Common myeloid progenitor, CD34-positive (primary cell): ENCODE data around the gene SYK. TPM values are rescaled to one million over a fixed set of nuclear protein-coding genes. Genes with fewer than 3 reads are reported as not detected.
"Not testable (repeated sequence)": the region's sequence is repeated elsewhere in the genome, so short reads cannot be mapped to it uniquely, and the experiment has no call there.

Experiments
- CTCF ChIA-PET: fragments of 350-600 bp; sonication (Branson Sonifier 250); formaldehyde crosslinking; loops from one replicate; lab custom pipeline; 2021; ENCODE audit warnings: antibody characterized with exemption; lab: Charles Lee
- POLR2A ChIA-PET: fragments of 350-600 bp; sonication (Branson Sonifier 250); formaldehyde crosslinking; loops from one replicate; lab custom pipeline; 2021; ENCODE audit warnings: antibody characterized with exemption; lab: Charles Lee
- DNase-seq, 3 donors: peaks; one replicate each; pipeline versions ENCODE4 v3.0.0 to v3.0.0-alpha.2; 2013
- H3K27ac ChIP-seq, 2 experiments: 1 replicate in 1 of 2; 2 replicates in 1 of 2; pipeline ENCODE4 v1.7.0; 2013; ENCODE audit warnings: inconsistent platforms in 2 of 2, low read length in 2 of 2, mild to moderate bottlenecking in 2 of 2, low read depth in 1 of 2, moderate library complexity in 1 of 2; ENCODE audit not compliant: severe bottlenecking in 2 of 2, insufficient read depth in 1 of 2, poor library complexity in 1 of 2
- H3K27me3 ChIP-seq, 5 experiments: replicated peaks in 2 of 5; 1 replicate in 3 of 5; 2 replicates in 2 of 5; pipeline versions ENCODE4 v1.6.1 to v1.7.0; 2013; ENCODE audit warnings: low read length in 4 of 5, mild to moderate bottlenecking in 2 of 5, moderate library complexity in 2 of 5, inconsistent platforms in 1 of 5; ENCODE audit not compliant: insufficient read depth in 5 of 5, control insufficient read depth in 4 of 5
- H3K36me3 ChIP-seq, 4 experiments: 1 replicate in 2 of 4; 2 replicates in 2 of 4; pipeline versions ENCODE4 v1.6.1 to v1.7.0; 2013; ENCODE audit warnings: low read length in 3 of 4, control low read depth in 1 of 4, mild to moderate bottlenecking in 1 of 4; ENCODE audit not compliant: control insufficient read depth in 4 of 4, insufficient read depth in 4 of 4
- H3K4me1 ChIP-seq, 4 experiments: 1 replicate in 3 of 4; 2 replicates in 1 of 4; pipeline versions ENCODE4 v1.6.1 to v1.7.1; 2013; ENCODE audit warnings: low read length in 3 of 4, mild to moderate bottlenecking in 3 of 4, control low read depth in 1 of 4, inconsistent platforms in 1 of 4, moderate library complexity in 1 of 4; ENCODE audit not compliant: control insufficient read depth in 4 of 4, insufficient read depth in 4 of 4; ENCODE audit errors: control extremely low read depth in 1 of 4
- H3K4me3 ChIP-seq, 7 experiments: 1 replicate in 4 of 7; 2 replicates in 3 of 7; pipeline versions ENCODE4 v1.5.1 to v1.7.0; 2013; ENCODE audit warnings: mild to moderate bottlenecking in 7 of 7, low read length in 6 of 7, moderate library complexity in 6 of 7, inconsistent platforms in 2 of 7, low read depth in 2 of 7, control low read depth in 1 of 7; ENCODE audit not compliant: insufficient read depth in 4 of 7, control insufficient read depth in 1 of 7; ENCODE audit errors: extremely low read depth in 1 of 7
- H3K9me3 ChIP-seq, 5 experiments: 1 replicate in 4 of 5; 2 replicates in 1 of 5; pipeline versions ENCODE4 v1.6.1 to v1.7.1; 2013; ENCODE audit warnings: low read length in 4 of 5, mild to moderate bottlenecking in 2 of 5, inconsistent platforms in 1 of 5, low read depth in 1 of 5, moderate library complexity in 1 of 5; ENCODE audit not compliant: control insufficient read depth in 4 of 5, insufficient read depth in 2 of 5; ENCODE audit errors: control extremely low read depth in 1 of 5
- WGBS: methylation state at CpG from one replicate; pipeline ENCODE4 v1.1.5; 2013; ENCODE audit not compliant: insufficient coverage; 5-methylcytosine and 5-hydroxymethylcytosine counted together
- polyA plus RNA-seq: library from polyadenylated mRNA; unstranded; fragments of 120-200 nt; gene quantifications from one replicate; pipeline ENCODE4 v1.2.1, GENCODE V29; 2013

SYK gene
- polyA plus RNA-seq, result 73.6 TPM

DNA sequence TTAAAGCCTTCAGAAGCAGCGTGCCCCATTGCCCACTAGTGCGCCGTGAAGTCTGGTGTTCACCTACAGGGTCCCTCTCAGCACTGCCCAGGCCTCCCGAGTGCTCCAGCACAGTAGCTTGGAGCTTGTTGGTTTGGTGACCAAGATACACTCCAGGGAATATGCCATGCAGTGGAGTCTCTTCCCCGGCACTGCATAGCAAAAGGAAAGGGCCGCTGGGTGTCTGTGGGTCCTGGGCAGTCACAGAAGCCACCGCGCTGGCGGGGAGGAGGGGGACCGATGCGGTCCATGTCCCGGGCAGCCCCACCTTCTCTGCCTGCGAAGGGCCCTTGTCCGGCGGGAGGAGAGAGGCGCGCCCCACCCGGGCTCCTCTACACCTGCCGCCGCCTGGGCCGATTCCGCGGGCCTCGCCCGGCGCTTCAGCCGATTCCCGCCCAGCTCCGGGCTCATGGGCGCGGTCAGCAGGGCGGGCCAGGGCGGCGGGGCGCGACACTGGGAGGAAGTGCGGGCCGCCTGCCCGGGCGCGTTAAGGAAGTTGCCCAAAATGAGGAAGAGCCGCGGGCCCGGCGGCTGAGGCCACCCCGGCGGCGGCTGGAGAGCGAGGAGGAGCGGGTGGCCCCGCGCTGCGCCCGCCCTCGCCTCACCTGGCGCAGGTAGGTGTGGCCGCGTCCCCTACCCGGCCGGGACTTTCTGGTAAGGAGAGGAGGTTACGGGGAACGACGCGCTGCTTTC lies at the start of gene SYK:
Gene SYK, plus strand, starts transcription at position 579 of the 732 bp plus-strand sequence. CDS start 42,080 bp downstream, outside the sequence.
- Histone ChIP-seq H3K27ac (peak within 1 kb of the TSS; percentile 88 to 94), H3K4me1 (peaks cover 36 to 62% (median 48%) of the 10 kb centered on the region in 4 experiments), H3K9me3 (no peaks in the 10 kb centered on the region), H3K27me3 (no peaks in the 10 kb centered on the region), H3K4me3 (peak within 1 kb of the TSS; percentile 64 to 97 (median 91)), H3K36me3 (no peaks in the 10 kb centered on the region)
- WGBS, result under 1% methylated on average over 56 of the region's 64 CpGs
- ChIA-PET CTCF (interaction anchor here (1.0 to 3.3 kb wide), 9 partner anchors 9 to 36 kb away, joined by 3 to 12 read pairs (median 5); no protein-coding TSS in a partner anchor), POLR2A (interaction anchor here (0.5 to 1.4 kb wide), 5 partner anchors 14 to 38 kb away, joined by 3 to 6 read pairs (median 3); no protein-coding TSS in a partner anchor)
- DNase-seq, result peak; percentile 77 to 92 (median 79)

DNA sequence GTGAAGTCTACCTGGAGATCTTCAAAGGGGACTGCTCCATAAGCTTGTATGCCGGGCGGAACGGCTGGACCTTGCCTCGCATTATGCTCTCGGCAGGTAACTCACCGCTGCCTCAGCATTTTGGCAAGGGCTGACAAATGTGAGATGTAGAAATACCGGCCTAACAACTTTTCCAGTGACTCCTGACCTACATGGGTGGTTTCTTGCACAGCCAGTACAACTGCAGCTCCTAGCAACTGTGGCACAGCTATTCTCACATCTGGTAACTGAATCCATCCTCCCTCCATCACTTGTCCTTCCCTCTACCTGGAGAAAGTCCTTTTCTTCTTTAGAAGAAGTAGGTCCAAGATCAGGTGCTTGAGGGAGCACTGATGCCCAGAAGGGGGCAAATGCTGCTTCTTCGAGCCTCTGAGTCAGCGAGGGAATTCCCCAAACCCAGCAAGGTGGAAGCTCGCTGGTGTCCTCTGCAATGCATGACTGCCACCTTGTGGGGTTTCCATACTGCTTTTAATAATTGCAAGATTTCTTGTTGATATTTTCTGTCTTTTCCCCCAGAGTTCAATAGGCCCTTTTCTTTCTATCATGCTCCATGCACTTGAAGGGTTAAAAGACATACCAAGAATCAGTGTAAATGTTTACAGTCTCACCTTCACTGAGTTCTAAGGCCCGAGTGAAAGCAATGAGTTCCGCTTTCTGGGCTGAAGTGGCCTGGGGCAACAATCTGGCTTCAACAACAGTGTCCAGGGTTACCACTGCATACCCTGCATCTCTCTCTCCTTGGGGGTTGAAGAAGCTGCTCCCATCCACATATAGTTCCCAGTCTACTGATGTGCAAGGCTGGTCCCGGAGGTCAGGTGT lies 45.9 kb upstream of the SYK start:
- H3K4me1 ChIP-seq, H3K4me3 ChIP-seq, H3K36me3 ChIP-seq, H3K27ac ChIP-seq, H3K27me3 ChIP-seq, POLR2A ChIA-PET, H3K9me3 ChIP-seq: not testable (repeated sequence)
- 82% methylated on average over 11 of the region's 13 CpGs for WGBS
- DNase-seq, result peak; percentile 81 to 90 (median 88)
- CTCF ChIA-PET, result interaction anchor here (0.6 to 2.7 kb wide), 7 partner anchors 11 to 617 kb away, joined by 3 to 8 read pairs (median 4); no protein-coding TSS in a partner anchor

DNA sequence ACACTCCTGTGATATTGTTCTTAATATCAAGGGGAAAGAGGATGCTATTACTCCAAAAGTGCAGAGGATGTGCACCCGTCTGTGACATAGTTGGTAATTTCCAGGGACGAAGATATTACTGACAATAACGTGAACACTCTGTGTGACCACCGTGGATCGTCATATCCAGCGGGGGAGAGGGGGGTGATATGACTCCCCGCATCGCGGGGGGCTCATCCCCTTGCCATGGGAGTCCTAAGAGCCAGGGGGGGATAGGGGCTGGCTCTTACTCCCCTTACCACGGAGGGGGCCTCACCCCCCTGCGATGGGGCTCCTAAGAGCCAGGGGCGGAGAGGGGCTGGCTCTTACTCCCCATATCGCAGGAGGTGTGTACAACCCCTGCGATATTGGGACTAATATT lies 41.0 kb upstream of the SYK start:
- H3K4me3 ChIP-seq, POLR2A ChIA-PET, H3K9me3 ChIP-seq, H3K4me1 ChIP-seq, H3K36me3 ChIP-seq, H3K27ac ChIP-seq, CTCF ChIA-PET, H3K27me3 ChIP-seq: not testable (repeated sequence)
- WGBS, result 76% methylated on average over 9 of the region's 14 CpGs
- DNase-seq, result peak in 2 of 3 donors; percentile 7 to 26

DNA sequence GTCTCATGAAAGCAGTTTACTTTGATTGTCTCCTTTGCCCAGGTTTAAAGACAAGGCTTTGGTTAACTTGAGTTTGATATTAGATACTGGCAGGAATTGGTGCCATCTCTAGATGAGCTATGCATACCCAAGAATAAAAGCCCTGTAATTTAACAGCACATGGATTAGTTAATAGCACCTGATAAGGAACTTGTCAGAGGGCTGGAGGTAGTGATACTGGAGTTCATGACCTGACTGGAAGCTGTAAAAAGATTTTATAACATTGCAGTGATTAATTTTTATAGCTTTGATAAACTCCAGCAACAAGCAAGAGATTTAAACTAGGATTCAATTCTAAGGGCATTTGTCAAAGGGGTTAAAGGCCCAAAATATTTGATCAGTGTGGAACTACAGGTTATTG lies 34.9 kb upstream of the SYK start:
- no peaks in the 10 kb centered on the region for H3K27me3 ChIP-seq
- no peak overlapping the region for H3K4me3 ChIP-seq
- DNase-seq, result no peak
- CTCF ChIA-PET, result interaction anchor here (0.6 to 1.2 kb wide), 5 partner anchors 9 to 104 kb away, joined by 3 to 4 read pairs (median 3); no protein-coding TSS in a partner anchor
- H3K36me3 ChIP-seq, result no peaks in the 10 kb centered on the region
- POLR2A ChIA-PET, result no interaction called here
- H3K27ac ChIP-seq, result no peak overlapping the region
- peaks cover 0 to 9% (median 5%) of the 10 kb centered on the region in 5 experiments for H3K9me3 ChIP-seq
- peaks cover 0 to 11% (median 7%) of the 10 kb centered on the region in 4 experiments for H3K4me1 ChIP-seq

DNA sequence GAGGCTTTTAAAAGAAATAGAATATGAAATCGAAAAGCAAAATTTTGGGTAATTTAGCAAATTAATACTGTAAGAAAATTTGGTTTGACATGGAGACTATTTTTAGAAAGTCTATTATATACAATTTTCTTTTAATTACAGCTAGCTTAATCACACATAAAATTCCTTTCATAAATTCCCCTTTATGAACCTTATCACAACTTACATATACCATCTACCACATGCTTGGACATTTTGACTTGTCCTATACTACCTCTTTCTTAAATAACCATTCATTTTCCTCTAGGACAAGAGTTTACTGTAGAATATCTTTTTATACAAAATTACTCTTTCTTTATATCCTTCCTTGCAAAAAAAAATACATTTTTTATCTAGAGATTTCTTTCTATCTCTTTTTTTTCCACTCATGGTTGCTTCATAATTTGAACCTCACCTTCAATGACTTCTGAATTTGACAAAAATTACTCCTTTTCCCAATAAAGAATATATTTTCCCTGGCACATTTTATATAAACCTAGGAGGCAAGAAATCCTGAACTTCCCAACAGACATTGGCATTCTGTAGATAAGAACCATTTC lies 34.0 kb upstream of the SYK start:
- Histone ChIP-seq H3K9me3 (peaks cover 0 to 9% (median 5%) of the 10 kb centered on the region in 5 experiments), H3K4me3 (no peak overlapping the region), H3K27me3 (no peaks in the 10 kb centered on the region), H3K36me3 (no peaks in the 10 kb centered on the region), H3K27ac (no peak overlapping the region), H3K4me1 (peaks cover 0 to 15% (median 7%) of the 10 kb centered on the region in 4 experiments)
- CTCF ChIA-PET, result interaction anchor here (1.1 kb wide), 2 partner anchors 13 to 103 kb away, joined by 3 read pairs; no protein-coding TSS in a partner anchor
- POLR2A ChIA-PET, result no interaction called here
- WGBS, result no CpG with 5 or more reads among the region's 1 CpG
- no peak for DNase-seq

DNA sequence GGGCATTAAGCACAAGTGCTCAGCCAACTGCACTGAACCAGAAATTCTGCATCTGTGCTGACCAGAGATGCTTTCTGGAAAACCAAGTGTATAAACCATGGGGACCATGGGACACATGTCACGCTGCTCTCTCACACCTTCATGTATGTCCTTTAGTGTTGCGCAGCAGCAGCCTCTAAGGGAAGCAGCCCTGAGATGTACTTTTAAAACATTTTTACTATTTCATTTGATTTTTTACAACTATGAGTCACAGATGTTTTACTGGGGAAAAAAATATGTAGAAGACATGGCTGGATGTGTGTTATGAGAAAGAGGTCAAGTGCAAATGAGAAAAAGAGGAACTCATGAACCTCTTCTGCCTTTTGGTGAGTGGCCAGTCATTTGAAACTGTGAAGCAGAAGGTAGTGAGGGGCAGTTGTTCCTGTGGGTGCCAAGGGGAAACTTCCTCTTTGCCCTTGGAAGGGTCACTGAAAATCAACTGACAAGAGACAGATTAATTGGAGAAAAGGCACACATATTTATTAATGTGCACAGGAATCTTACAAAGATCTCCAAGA lies 31.4 kb upstream of the SYK start:
- Histone ChIP-seq H3K4me3 (no peak overlapping the region), H3K27ac (no peak overlapping the region), H3K9me3 (peaks cover 0 to 9% (median 5%) of the 10 kb centered on the region in 5 experiments), H3K36me3 (no peaks in the 10 kb centered on the region), H3K4me1 (peaks cover 13 to 36% (median 22%) of the 10 kb centered on the region in 4 experiments), H3K27me3 (no peaks in the 10 kb centered on the region)
- ChIA-PET CTCF (no interaction called here), POLR2A (no interaction called here)
- peak in 2 of 3 donors; percentile 66 to 79 for DNase-seq
- WGBS, result 100% methylated on average over 1 of the region's 2 CpGs
